ENCODE results near the gene TNKS1BP1.

Gene TNKS1BP1

DNA sequence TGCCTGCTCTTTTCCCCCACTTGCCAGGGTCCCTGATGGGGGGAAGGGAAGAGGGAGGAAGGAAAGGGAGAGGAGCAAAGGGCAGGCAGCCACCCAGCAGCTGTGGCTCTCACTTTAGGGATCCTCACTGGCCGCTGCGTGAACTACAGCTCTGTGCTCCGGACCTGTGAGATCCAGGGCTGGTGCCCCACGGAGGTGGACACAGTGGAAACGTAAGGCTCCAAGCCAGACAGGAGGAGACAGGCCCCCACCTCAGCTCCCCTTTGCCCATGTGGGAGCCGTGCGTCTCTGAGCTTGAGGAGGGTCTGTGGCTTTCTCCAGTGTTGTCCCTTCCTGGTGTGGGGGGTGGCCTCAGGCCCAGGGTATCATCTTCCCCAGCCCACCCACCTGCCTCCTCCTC, 23.3 kb upstream of the TNKS1BP1 start:
- TF ChIP-seq, protein P1, sequence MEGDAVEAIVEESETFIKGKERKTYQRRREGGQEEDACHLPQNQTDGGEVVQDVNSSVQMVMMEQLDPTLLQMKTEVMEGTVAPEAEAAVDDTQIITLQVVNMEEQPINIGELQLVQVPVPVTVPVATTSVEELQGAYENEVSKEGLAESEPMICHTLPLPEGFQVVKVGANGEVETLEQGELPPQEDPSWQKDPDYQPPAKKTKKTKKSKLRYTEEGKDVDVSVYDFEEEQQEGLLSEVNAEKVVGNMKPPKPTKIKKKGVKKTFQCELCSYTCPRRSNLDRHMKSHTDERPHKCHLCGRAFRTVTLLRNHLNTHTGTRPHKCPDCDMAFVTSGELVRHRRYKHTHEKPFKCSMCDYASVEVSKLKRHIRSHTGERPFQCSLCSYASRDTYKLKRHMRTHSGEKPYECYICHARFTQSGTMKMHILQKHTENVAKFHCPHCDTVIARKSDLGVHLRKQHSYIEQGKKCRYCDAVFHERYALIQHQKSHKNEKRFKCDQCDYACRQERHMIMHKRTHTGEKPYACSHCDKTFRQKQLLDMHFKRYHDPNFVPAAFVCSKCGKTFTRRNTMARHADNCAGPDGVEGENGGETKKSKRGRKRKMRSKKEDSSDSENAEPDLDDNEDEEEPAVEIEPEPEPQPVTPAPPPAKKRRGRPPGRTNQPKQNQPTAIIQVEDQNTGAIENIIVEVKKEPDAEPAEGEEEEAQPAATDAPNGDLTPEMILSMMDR (IDR thresholded peaks at IDR 0.05; ENCODE audit: control extremely low read depth, extremely low read depth, low read depth, missing control alignments), result no peak
- CTCF ChIA-PET, result interaction anchor here (0.7 to 7.2 kb wide), 15 partner anchors 11 to 507 kb away, joined by 3 to 60 read pairs (median 5); partner anchors contain the start of gene SSRP1
- no peak for DNase-seq (ENCODE audit: extremely low spot score)
- POLR2A ChIA-PET, result no interaction called here

DNA sequence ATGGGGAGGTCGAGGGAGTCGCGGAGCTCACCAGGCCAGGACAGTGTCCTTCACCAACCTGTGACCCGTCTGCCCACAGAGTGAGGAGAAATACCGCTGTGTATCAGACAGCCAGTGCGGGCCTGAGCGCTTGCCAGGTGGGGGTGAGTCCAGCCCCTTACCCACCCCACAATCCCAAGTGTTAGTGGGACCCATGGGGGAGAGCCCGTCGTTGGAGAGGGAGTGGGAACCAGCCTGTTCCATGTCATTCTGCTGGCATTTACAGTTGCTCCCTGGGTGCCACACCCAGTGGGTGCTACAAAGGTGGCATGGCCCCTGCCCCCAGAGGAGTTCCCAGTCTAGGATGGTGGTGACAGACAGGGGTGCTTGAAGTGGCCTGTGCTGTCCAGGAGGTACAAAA, 22.6 kb upstream of the TNKS1BP1 start:
- ChIA-PET CTCF (interaction anchor here (0.7 to 7.2 kb wide), 13 partner anchors 11 to 1330 kb away, joined by 3 to 60 read pairs (median 7); partner anchors contain the start of genes P2RX3 and SSRP1), POLR2A (no interaction called here)
- TF ChIP-seq, protein P1 (IDR thresholded peaks at IDR 0.05; ENCODE audit: control extremely low read depth, extremely low read depth, low read depth, missing control alignments), result no peak
- DNase-seq (ENCODE audit: extremely low spot score), result no peak

DNA sequence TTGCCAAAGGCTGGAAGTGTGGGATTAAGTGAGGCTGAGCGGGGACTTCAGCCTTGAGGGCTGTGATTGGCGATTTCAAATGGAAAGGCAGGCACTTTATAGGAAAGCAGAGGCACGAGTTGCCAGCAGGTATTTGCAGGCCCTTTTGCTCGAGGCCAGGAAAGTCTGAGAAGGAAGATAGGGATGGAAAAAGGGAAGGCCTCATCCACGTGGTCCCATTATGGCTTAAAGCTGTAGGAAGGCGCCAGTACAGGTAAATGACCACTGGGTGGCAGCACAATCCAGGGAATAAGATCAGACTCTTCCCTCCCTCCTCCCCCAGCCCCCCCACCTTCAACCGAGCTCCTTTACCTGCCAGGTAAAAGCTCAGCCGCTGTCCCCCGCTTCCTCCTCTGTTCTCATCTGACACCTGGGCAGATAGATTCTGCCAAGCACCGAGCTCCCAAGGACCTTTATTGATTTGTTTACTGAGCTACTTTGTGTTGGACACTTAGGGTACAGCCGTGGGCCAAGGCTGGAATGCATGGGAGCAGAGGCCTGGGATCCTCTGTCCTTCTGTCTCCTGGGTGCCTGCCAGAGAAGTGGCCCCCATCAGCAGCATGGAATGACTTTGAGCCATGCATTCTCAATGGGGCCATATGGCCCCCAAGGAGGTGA, 20.9 kb upstream of the TNKS1BP1 start:
- TF ChIP-seq, protein P1 (IDR thresholded peaks at IDR 0.05; ENCODE audit: control extremely low read depth, extremely low read depth, low read depth, missing control alignments), result peak; percentile 80
- peak; percentile 80 for DNase-seq (ENCODE audit: extremely low spot score)
- CTCF ChIA-PET, result interaction anchor here (0.8 to 7.2 kb wide), 40 partner anchors 9 to 1331 kb away, joined by 3 to 60 read pairs (median 4); partner anchors contain the start of genes P2RX3, RTN4RL2 and SSRP1
- POLR2A ChIA-PET, result no interaction called here

DNA sequence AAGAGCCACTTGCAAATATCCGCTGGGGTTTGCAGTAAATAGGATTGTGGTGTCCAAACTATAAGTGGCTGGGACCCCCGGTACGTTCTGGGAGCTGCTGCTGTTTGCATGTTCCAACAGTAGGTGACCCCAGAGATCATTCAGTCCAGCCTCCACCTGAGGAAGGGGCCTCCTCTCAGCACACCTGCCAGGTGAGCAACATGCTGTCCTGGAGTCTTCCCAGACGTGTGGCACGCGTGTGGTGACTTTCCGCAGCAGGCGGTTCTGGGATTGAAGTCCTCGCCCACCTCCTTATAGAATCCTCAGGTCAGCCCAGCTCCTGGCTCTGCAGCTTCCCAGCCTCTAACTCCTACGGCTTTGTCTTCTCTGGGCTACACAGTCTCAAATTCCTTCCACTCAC, 20.1 kb upstream of the TNKS1BP1 start:
- POLR2A ChIA-PET, result no interaction called here
- CTCF ChIA-PET, result interaction anchor here (1.6 to 7.2 kb wide), 5 partner anchors 8 to 297 kb away, joined by 6 to 60 read pairs (median 28); partner anchors contain the start of genes P2RX3 and SSRP1
- DNase-seq (ENCODE audit: extremely low spot score), result no peak
- TF ChIP-seq, protein P1 (IDR thresholded peaks at IDR 0.05; ENCODE audit: control extremely low read depth, extremely low read depth, low read depth, missing control alignments), result no peak

DNA sequence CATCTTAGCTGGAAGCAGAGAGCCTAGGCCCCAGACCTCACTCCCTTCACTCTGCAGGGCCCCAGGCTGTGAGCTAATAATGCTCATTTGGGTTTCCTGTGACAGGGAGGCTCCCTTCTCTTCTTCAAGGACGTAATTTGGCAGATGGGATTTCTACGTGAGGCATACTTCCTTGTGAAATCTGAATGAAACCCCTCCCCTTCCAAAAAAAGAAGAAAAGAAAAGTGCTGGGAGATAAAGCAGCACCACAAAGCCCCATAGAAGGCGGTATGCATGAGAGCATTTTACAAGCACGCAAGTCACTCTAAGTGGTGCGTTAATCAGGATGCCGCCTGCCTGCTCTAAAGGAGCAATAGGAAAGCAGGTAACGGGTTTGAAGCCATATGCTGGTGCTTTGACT, 19.1 kb upstream of the TNKS1BP1 start:
- CTCF ChIA-PET, result interaction anchor here (0.6 to 7.2 kb wide), 9 partner anchors 9 to 298 kb away, joined by 3 to 60 read pairs (median 3); partner anchors contain the start of gene PRG3
- DNase-seq (ENCODE audit: extremely low spot score), result no peak
- TF ChIP-seq, protein P1 (IDR thresholded peaks at IDR 0.05; ENCODE audit: control extremely low read depth, extremely low read depth, low read depth, missing control alignments), result no peak
- POLR2A ChIA-PET, result no interaction called here

DNA sequence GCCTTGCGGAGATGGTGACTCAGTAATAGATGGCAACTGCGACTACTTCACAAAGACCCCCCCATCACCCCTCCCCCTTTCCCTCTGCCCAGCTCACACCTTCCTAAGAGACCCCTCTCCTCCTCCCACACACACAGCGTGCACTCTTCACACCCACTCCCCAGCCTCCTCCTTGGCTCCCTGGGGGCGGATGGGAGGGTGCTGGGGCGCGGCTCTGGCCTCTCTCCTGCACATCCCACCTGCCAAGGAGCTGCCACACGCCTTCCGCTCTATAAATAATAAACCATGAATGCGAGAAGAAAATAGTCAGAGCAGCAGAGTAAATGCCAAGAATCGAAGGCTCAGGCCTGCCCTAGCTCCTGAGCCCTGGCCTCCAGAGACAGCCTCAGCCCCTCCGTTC, 17.9 kb upstream of the TNKS1BP1 start:
- TF ChIP-seq, protein P1 (IDR thresholded peaks at IDR 0.05; ENCODE audit: control extremely low read depth, extremely low read depth, low read depth, missing control alignments), result no peak
- no peak for DNase-seq (ENCODE audit: extremely low spot score)
- ChIA-PET POLR2A (no interaction called here), CTCF (interaction anchor here (1.0 to 7.2 kb wide), 9 partner anchors 10 to 300 kb away, joined by 3 to 60 read pairs (median 3); partner anchors contain the start of gene PRG3)
